Measurements from ENCODE around the gene CRIP2. TPM values are rescaled to one million over a fixed set of nuclear protein-coding genes. Genes with fewer than 3 reads are reported as not detected.

CRIP2 gene
- total RNA-seq, 1 donor from 2014 or later, result 13.2 TPM

GRCh38 chr14:105492971-105493871 lies 18.6 kb downstream of the CRIP2 start:
- H3K4me3 ChIP-seq (ENCODE audit: low read depth, low read length), result no peak overlapping the region
- peaks cover 5% of the 10 kb centered on the region for H3K36me3 ChIP-seq (ENCODE audit: control insufficient read depth, insufficient read depth, low read length)
- no peaks in the 10 kb centered on the region for H3K27me3 ChIP-seq (ENCODE audit: control insufficient read depth, insufficient read depth, low read length)
- no peak for TF ChIP-seq CTCF (IDR thresholded peaks at IDR 0.05; ENCODE audit: insufficient read depth, low read length, severe bottlenecking)
- DNase-seq (ENCODE audit: low read depth), result no peak
- FAIRE-seq, result no peak

GRCh38 chr14:105493921-105494605 lies 19.4 kb downstream of the CRIP2 start:
- no peak overlapping the region for H3K4me3 ChIP-seq (ENCODE audit: low read depth, low read length)
- no peak for TF ChIP-seq CTCF (IDR thresholded peaks at IDR 0.05; ENCODE audit: insufficient read depth, low read length, severe bottlenecking)
- H3K27me3 ChIP-seq (ENCODE audit: control insufficient read depth, insufficient read depth, low read length), result no peaks in the 10 kb centered on the region
- DNase-seq (ENCODE audit: low read depth) (no peak), FAIRE-seq (no peak)
- H3K36me3 ChIP-seq (ENCODE audit: control insufficient read depth, insufficient read depth, low read length), result peaks cover 5% of the 10 kb centered on the region

- no peak overlapping the region for H3K4me3 ChIP-seq (ENCODE audit: low read depth, low read length)
- DNase-seq (ENCODE audit: low read depth) (no peak), FAIRE-seq (no peak)
- H3K27me3 ChIP-seq (ENCODE audit: control insufficient read depth, insufficient read depth, low read length), result no peaks in the 10 kb centered on the region
- peaks cover 5% of the 10 kb centered on the region for H3K36me3 ChIP-seq (ENCODE audit: control insufficient read depth, insufficient read depth, low read length)
- no peak for TF ChIP-seq CTCF (IDR thresholded peaks at IDR 0.05; ENCODE audit: insufficient read depth, low read length, severe bottlenecking)
Observed at GRCh38 chr14:105494606-105494929, 19.9 kb downstream of the CRIP2 start.

- peaks cover 5% of the 10 kb centered on the region for H3K36me3 ChIP-seq (ENCODE audit: control insufficient read depth, insufficient read depth, low read length)
- no peak for FAIRE-seq
- DNase-seq (ENCODE audit: low read depth), result no peak
Observed at GRCh38 chr14:105495101-105495989, 20.7 kb downstream of the CRIP2 start.

More at GRCh38 chr14:105495101-105495989, 20.7 kb downstream of the CRIP2 start:
- Histone ChIP-seq H3K4me3 (ENCODE audit: low read depth, low read length) (no peak overlapping the region), H3K27me3 (ENCODE audit: control insufficient read depth, insufficient read depth, low read length) (no peaks in the 10 kb centered on the region)
- no peak for TF ChIP-seq CTCF (IDR thresholded peaks at IDR 0.05; ENCODE audit: insufficient read depth, low read length, severe bottlenecking)

Data from bronchial epithelial cell (primary cell).